HepG2 (cell line): Measurements from ENCODE around the gene HLA-DMB. TPM values are rescaled to one million over a fixed set of nuclear protein-coding genes. Genes with fewer than 3 reads are reported as not detected.

Source experiments
- BRF2 ChIP-seq: sonication (generic); formaldehyde crosslinking; IDR thresholded peaks from 2 replicates; pipeline ENCODE4 v1.8.1; 2022; ENCODE audit warnings: mild to moderate bottlenecking, missing genetic modification reagents
- FOSL2 ChIP-seq: sonication (generic); formaldehyde crosslinking; IDR thresholded peaks from 2 replicates; pipeline ENCODE4 v1.4.0; 2020; ENCODE audit warnings: missing genetic modification reagents
- FOXA1 ChIP-seq, 2 experiments: fragments of 450-650 bp in 1 of 2; sonication (generic) in 1 of 2; formaldehyde crosslinking in 1 of 2; IDR thresholded peaks; 2 replicates each; pipeline versions ENCODE4 v1.4.0 to v1.6.1; 2016 to 2020; ENCODE audit warnings: missing genetic modification reagents in 1 of 2
- HMGXB4 ChIP-seq, 2 experiments: sonication (generic) in 1 of 2; formaldehyde crosslinking in 1 of 2; IDR thresholded peaks; 2 replicates each; pipeline versions ENCODE4 v1.4.0 to v1.6.1; 2018 to 2020; ENCODE audit warnings: missing genetic modification reagents in 2 of 2, borderline replicate concordance in 1 of 2, low read depth in 1 of 2, mild to moderate bottlenecking in 1 of 2, missing biosample characterization in 1 of 2
- MED1 ChIP-seq: sonication (generic); formaldehyde crosslinking; IDR thresholded peaks from 2 replicates; pipeline ENCODE4 v1.4.0; 2020; ENCODE audit warnings: missing genetic modification reagents
- NCOA1 ChIP-seq: sonication (generic); formaldehyde crosslinking; IDR thresholded peaks from 2 replicates; pipeline ENCODE4 v1.9.0; 2021; ENCODE audit warnings: missing genetic modification reagents
- NR1H2 ChIP-seq: sonication (generic); formaldehyde crosslinking; IDR thresholded peaks from 2 replicates; pipeline ENCODE4 v1.8.1; 2022; ENCODE audit warnings: low read depth, missing genetic modification reagents, borderline replicate concordance
- RAD51 ChIP-seq: fragments of 450-650 bp; IDR thresholded peaks from 2 replicates; pipeline ENCODE4 v1.6.1; 2016; ENCODE audit warnings: borderline replicate concordance
- RNF219 ChIP-seq: sonication (generic); formaldehyde crosslinking; IDR thresholded peaks from 2 replicates; pipeline ENCODE4 v1.5.0; 2020; ENCODE audit warnings: mild to moderate bottlenecking, missing genetic modification reagents
- SMC3 ChIP-seq: IDR thresholded peaks from 2 replicates; pipeline ENCODE4 v1.6.1; 2011; ENCODE audit warnings: low read length, improper control_type of control experiment
- STAG1 ChIP-seq: sonication (generic); formaldehyde crosslinking; IDR thresholded peaks from 2 replicates; pipeline ENCODE4 v1.4.0; 2020; ENCODE audit warnings: missing genetic modification reagents
- TAF1 ChIP-seq: sonication (generic); formaldehyde crosslinking; IDR thresholded peaks from 2 replicates; pipeline ENCODE4 v1.4.0; 2020; ENCODE audit warnings: missing genetic modification reagents
- THAP11 ChIP-seq: IDR thresholded peaks from 2 replicates; pipeline ENCODE4 v1.6.1; 2016; ENCODE audit warnings: missing biosample characterization, missing genetic modification reagents
- XRCC5 ChIP-seq: fragments of 200-400 bp; formaldehyde crosslinking; optimal IDR thresholded peaks from 2 replicates; pipeline ENCODE3; 2017; ENCODE audit warnings: mild to moderate bottlenecking, low read length
- ZBTB21 ChIP-seq: sonication (generic); formaldehyde crosslinking; IDR thresholded peaks from 2 replicates; pipeline ENCODE4 v1.4.0; 2020; ENCODE audit warnings: missing genetic modification reagents
- ZFP36L2 ChIP-seq: sonication (generic); formaldehyde crosslinking; IDR thresholded peaks from 2 replicates; pipeline ENCODE4 v1.4.0; 2020; ENCODE audit warnings: missing genetic modification reagents
- ZNF530 ChIP-seq: sonication (generic); formaldehyde crosslinking; IDR thresholded peaks from 2 replicates; pipeline ENCODE4 v1.5.0; 2020; ENCODE audit warnings: low read depth, mild to moderate bottlenecking, missing genetic modification reagents
- ZNF572 ChIP-seq: sonication (generic); formaldehyde crosslinking; IDR thresholded peaks from 2 replicates; pipeline ENCODE4 v1.5.1; 2020; ENCODE audit warnings: mild to moderate bottlenecking, missing genetic modification reagents
- polyA plus RNA-seq, 8 experiments: library from polyadenylated mRNA; depleted of rRNA in 3 of 8; stranded (reverse) in 7 of 8; unstranded in 1 of 8; fragments of >200 nt; fragmentation: Illumina TruSeq in 4 of 8; extraction: Trizol in 4 of 8; gene quantifications; 2 replicates each; pipeline versions ENCODE4 v1.2.1 to v1.2.3, GENCODE V29; 2011 to 2016; ENCODE audit warnings: low read depth in 4 of 8, missing spikeins in 1 of 8, mixed read lengths in 1 of 8; ENCODE audit not compliant: insufficient read depth in 1 of 8
- total RNA-seq, 5 experiments: library from RNA; depleted of rRNA; stranded (reverse); fragments of >200 nt; fragmentation: Illumina TruSeq; extraction: Trizol; gene quantifications; 2 replicates each; pipeline ENCODE4 v1.2.3, GENCODE V29; 2016; ENCODE audit warnings: low read depth in 1 of 5
- TF ChIP-seq, protein P1 (sequence below): sonication (generic); formaldehyde crosslinking; IDR thresholded peaks from 2 replicates; pipeline ENCODE4 v1.4.0; 2020; ENCODE audit warnings: mild to moderate bottlenecking, low read depth, missing genetic modification reagents
- TF ChIP-seq, protein P2 (sequence below): sonication (generic); formaldehyde crosslinking; conservative IDR thresholded peaks from 2 replicates; pipeline ENCODE4 v1.4.0; 2020; ENCODE audit warnings: missing genetic modification reagents
- TF ChIP-seq, protein P3 (sequence below): sonication (generic); formaldehyde crosslinking; IDR thresholded peaks from 2 replicates; pipeline ENCODE4 v1.4.0; 2020; ENCODE audit warnings: missing genetic modification reagents, mild to moderate bottlenecking, borderline replicate concordance

Gene HLA-DMB
- total and polyA plus RNA-seq, 2 of the 13 experiments (the other 11 are each of a cell fraction or from before 2014, with no cell fraction given), result not detected

- TF ChIP-seq HMGXB4 (CRISPR knock-in tag; IDR thresholded peaks at IDR 0.05; ENCODE audit: borderline replicate concordance in 1 of 2, low read depth in 1 of 2), result peak in 1 of 2 experiments; percentile 55; a peak in 1 of 4 replicates
- TF ChIP-seq NCOA1, result no peak
- no peak for TF ChIP-seq BRF2 (CRISPR knock-in tag)
- peak; percentile 62 for TF ChIP-seq XRCC5
- TF ChIP-seq FOXA1 (IDR thresholded peaks at IDR 0.05), result no peak
- 0 out of 2 replicates have a peak, but pooled peaks have one; percentile 10 for TF ChIP-seq FOXA1 (CRISPR knock-in tag; IDR thresholded peaks at IDR 0.05)
- no peak for TF ChIP-seq ZBTB21 (CRISPR knock-in tag)
- TF ChIP-seq, protein P1, sequence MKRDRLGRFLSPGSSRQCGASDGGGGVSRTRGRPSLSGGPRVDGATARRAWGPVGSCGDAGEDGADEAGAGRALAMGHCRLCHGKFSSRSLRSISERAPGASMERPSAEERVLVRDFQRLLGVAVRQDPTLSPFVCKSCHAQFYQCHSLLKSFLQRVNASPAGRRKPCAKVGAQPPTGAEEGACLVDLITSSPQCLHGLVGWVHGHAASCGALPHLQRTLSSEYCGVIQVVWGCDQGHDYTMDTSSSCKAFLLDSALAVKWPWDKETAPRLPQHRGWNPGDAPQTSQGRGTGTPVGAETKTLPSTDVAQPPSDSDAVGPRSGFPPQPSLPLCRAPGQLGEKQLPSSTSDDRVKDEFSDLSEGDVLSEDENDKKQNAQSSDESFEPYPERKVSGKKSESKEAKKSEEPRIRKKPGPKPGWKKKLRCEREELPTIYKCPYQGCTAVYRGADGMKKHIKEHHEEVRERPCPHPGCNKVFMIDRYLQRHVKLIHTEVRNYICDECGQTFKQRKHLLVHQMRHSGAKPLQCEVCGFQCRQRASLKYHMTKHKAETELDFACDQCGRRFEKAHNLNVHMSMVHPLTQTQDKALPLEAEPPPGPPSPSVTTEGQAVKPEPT (CRISPR knock-in tag), result no peak
- TF ChIP-seq ZNF530 (CRISPR knock-in tag), result no peak
- no peak for TF ChIP-seq RAD51
- TF ChIP-seq ZFP36L2 (CRISPR knock-in tag), result 0 out of 2 replicates have a peak, but pooled peaks have one; percentile 39
- 0 out of 2 replicates have a peak, but pooled peaks have one; percentile 18 for TF ChIP-seq THAP11 (CRISPR knock-in tag)
- TF ChIP-seq RNF219 (CRISPR knock-in tag), result no peak
- TF ChIP-seq, protein P2, sequence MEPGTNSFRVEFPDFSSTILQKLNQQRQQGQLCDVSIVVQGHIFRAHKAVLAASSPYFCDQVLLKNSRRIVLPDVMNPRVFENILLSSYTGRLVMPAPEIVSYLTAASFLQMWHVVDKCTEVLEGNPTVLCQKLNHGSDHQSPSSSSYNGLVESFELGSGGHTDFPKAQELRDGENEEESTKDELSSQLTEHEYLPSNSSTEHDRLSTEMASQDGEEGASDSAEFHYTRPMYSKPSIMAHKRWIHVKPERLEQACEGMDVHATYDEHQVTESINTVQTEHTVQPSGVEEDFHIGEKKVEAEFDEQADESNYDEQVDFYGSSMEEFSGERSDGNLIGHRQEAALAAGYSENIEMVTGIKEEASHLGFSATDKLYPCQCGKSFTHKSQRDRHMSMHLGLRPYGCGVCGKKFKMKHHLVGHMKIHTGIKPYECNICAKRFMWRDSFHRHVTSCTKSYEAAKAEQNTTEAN (CRISPR knock-in tag), result no peak
- peak; percentile 95 for TF ChIP-seq SMC3
- TF ChIP-seq STAG1 (CRISPR knock-in tag), result peak; percentile 69
- TF ChIP-seq, protein P3, sequence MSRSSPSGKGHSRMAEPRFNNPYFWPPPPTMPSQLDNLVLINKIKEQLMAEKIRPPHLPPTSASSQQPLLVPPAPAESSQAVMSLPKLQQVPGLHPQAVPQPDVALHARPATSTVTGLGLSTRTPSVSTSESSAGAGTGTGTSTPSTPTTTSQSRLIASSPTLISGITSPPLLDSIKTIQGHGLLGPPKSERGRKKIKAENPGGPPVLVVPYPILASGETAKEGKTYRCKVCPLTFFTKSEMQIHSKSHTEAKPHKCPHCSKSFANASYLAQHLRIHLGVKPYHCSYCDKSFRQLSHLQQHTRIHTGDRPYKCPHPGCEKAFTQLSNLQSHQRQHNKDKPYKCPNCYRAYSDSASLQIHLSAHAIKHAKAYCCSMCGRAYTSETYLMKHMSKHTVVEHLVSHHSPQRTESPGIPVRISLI (CRISPR knock-in tag), result no peak
- no peak for TF ChIP-seq NR1H2 (CRISPR knock-in tag)
- TF ChIP-seq FOSL2 (CRISPR knock-in tag), result no peak
- TF ChIP-seq ZNF572, result 0 out of 2 replicates have a peak, but pooled peaks have one; percentile 43
- no peak for TF ChIP-seq TAF1 (CRISPR knock-in tag)
- no peak for TF ChIP-seq MED1 (CRISPR knock-in tag)
These were observed 7.2 kb downstream of the HLA-DMB start (continued) for GRCh38 chr6:32933661-32934085.
